Liver (tissue), 9 donors: ENCODE measurements around the gene PFDN6. TPM values are rescaled to one million over a fixed set of nuclear protein-coding genes. Genes with fewer than 3 reads are reported as not detected.

Experiments
- DNase-seq: peaks from one replicate; pipeline ENCODE4 v3.0.0-alpha.2; 2017; ENCODE audit warnings: low spot score
- H3K27ac ChIP-seq, 2 donors: one replicate each; pipeline ENCODE4 v1.7.0; 2013; ENCODE audit warnings: inconsistent platforms in 2 of 2, low read length in 2 of 2, control low read depth in 1 of 2, low read depth in 1 of 2, mild to moderate bottlenecking in 1 of 2
- H3K27me3 ChIP-seq, 4 donors: one replicate each; pipeline versions ENCODE4 v1.6.1 to v1.7.0; 2013; ENCODE audit warnings: low read length in 3 of 4, inconsistent platforms in 1 of 4, mild to moderate bottlenecking in 1 of 4, moderate library complexity in 1 of 4; ENCODE audit not compliant: control insufficient read depth in 4 of 4, insufficient read depth in 4 of 4
- H3K36me3 ChIP-seq, 4 donors: one replicate each; pipeline versions ENCODE4 v1.6.1 to v1.7.0; 2013; ENCODE audit warnings: low read length in 3 of 4, mild to moderate bottlenecking in 3 of 4, low read depth in 1 of 4, moderate library complexity in 1 of 4; ENCODE audit not compliant: control insufficient read depth in 4 of 4, insufficient read depth in 3 of 4
- H3K4me1 ChIP-seq, 4 donors: one replicate each; pipeline versions ENCODE4 v1.6.1 to v1.7.0; 2013; ENCODE audit warnings: low read length in 3 of 4, mild to moderate bottlenecking in 3 of 4, moderate library complexity in 1 of 4; ENCODE audit not compliant: control insufficient read depth in 4 of 4, insufficient read depth in 4 of 4
- H3K4me3 ChIP-seq, 3 donors: one replicate each; pipeline versions ENCODE4 v1.6.1 to v1.7.0; 2013; ENCODE audit warnings: low read length in 3 of 3, control low read depth in 1 of 3, low read depth in 1 of 3, mild to moderate bottlenecking in 1 of 3
- H3K9ac ChIP-seq, 2 donors: one replicate each; pipeline ENCODE4 v1.7.0; 2013; ENCODE audit warnings: low read length in 2 of 2, mild to moderate bottlenecking in 2 of 2, moderate library complexity in 2 of 2, control low read depth in 1 of 2, low read depth in 1 of 2
- H3K9me3 ChIP-seq, 4 donors: one replicate each; pipeline versions ENCODE4 v1.6.1 to v1.7.0; 2013; ENCODE audit warnings: low read length in 3 of 4; ENCODE audit not compliant: control insufficient read depth in 4 of 4
- EGR1 ChIP-seq, 2 donors: IDR thresholded peaks; 2 replicates each; pipeline ENCODE4 v1.6.1; 2016 to 2018; ENCODE audit warnings: antibody characterized with exemption in 2 of 2, low read depth in 2 of 2
- FOXA1 ChIP-seq: IDR thresholded peaks from 2 replicates; pipeline ENCODE4 v1.6.1; 2016; ENCODE audit warnings: antibody characterized with exemption
- FOXA2 ChIP-seq: IDR thresholded peaks from 2 replicates; pipeline ENCODE4 v1.6.1; 2016; ENCODE audit warnings: antibody characterized with exemption
- GABPA ChIP-seq, 2 donors: IDR thresholded peaks in 1 of 2; conservative IDR thresholded peaks in 1 of 2; 2 replicates each; pipeline ENCODE4 v1.6.1; 2016; ENCODE audit warnings: antibody characterized with exemption in 2 of 2, mild to moderate bottlenecking in 1 of 2, moderate library complexity in 1 of 2
- HNF4A ChIP-seq, 2 donors: conservative IDR thresholded peaks; 2 replicates each; pipeline ENCODE4 v1.6.1; 2016; ENCODE audit warnings: antibody characterized with exemption in 2 of 2, mild to moderate bottlenecking in 2 of 2
- HNF4G ChIP-seq: IDR thresholded peaks from 2 replicates; pipeline ENCODE4 v1.6.1; 2016; ENCODE audit warnings: antibody characterized with exemption
- JUND ChIP-seq, 2 donors: IDR thresholded peaks; 2 replicates each; pipeline ENCODE4 v1.6.1; 2016; ENCODE audit warnings: antibody characterized with exemption in 2 of 2
- NR2F2 ChIP-seq: IDR thresholded peaks from 2 replicates; pipeline ENCODE4 v1.6.1; 2016; ENCODE audit warnings: antibody characterized with exemption
- RAD21 ChIP-seq, 2 donors: IDR thresholded peaks; 2 replicates each; pipeline ENCODE4 v1.6.1; 2016; ENCODE audit warnings: antibody characterized with exemption in 2 of 2, mild to moderate bottlenecking in 2 of 2
- RXRA ChIP-seq, 2 donors: IDR thresholded peaks; 2 replicates each; pipeline ENCODE4 v1.6.1; 2017 to 2018; ENCODE audit warnings: antibody characterized with exemption in 2 of 2, mild to moderate bottlenecking in 1 of 2
- SP1 ChIP-seq: IDR thresholded peaks from 2 replicates; pipeline ENCODE4 v1.6.1; 2018; ENCODE audit warnings: antibody characterized with exemption, mild to moderate bottlenecking
- TAF1 ChIP-seq: conservative IDR thresholded peaks from 2 replicates; pipeline ENCODE4 v1.6.1; 2016; ENCODE audit warnings: antibody characterized with exemption, mild to moderate bottlenecking
- YY1 ChIP-seq: IDR thresholded peaks from 2 replicates; pipeline ENCODE4 v1.6.1; 2016; ENCODE audit warnings: antibody characterized with exemption, mild to moderate bottlenecking
- WGBS: extraction: QIAGEN DNeasy Blood & Tissue Kit; methylation state at CpG from one replicate; pipeline ENCODE4 v1.1.7; 2013; 5-methylcytosine and 5-hydroxymethylcytosine counted together
- polyA plus RNA-seq, 2 donors: library from polyadenylated mRNA; stranded (reverse) in 1 of 2; unstranded in 1 of 2; fragments of 200-250 nt in 1 of 2; fragments of >200 nt in 1 of 2; fragmentation: Nextera tagmentation in 1 of 2; extraction: Ambion mirVana in 1 of 2; gene quantifications; one replicate each; pipeline versions ENCODE4 v1.2.1 to v1.2.3, GENCODE V29; 2013 to 2015
- total RNA-seq, 2 donors: library from RNA; depleted of rRNA; stranded (reverse); fragments of >200 nt; gene quantifications; one replicate each; pipeline ENCODE4 v1.2.3, GENCODE V29; 2014
- TF ChIP-seq, protein P1 (sequence below): fragments of 150-350 bp; IDR thresholded peaks from 2 replicates; pipeline ENCODE4 v1.5.1; 2017; ENCODE audit warnings: improper control_type of control experiment, low read depth, low read length; ENCODE audit not compliant: missing input control
- TF ChIP-seq, protein P2 (sequence below): IDR thresholded peaks from 2 replicates; pipeline ENCODE4 v1.6.1; 2016; ENCODE audit warnings: antibody characterized with exemption
- TF ChIP-seq, protein P3 (sequence below): IDR thresholded peaks from 2 replicates; pipeline ENCODE4 v1.6.1; 2016; ENCODE audit warnings: antibody characterized with exemption
- TF ChIP-seq, protein P4 (sequence below): IDR thresholded peaks from 2 replicates; pipeline ENCODE4 v1.6.1; 2016; ENCODE audit warnings: antibody characterized with exemption
- TF ChIP-seq, protein P5 (sequence below): IDR thresholded peaks from 2 replicates; pipeline ENCODE4 v1.6.1; 2016; ENCODE audit warnings: antibody characterized with exemption, mild to moderate bottlenecking
- donor health status: healthy.
- donor health status: healthy.
- donor health status: healthy.
- donor health status: healthy.
- donor health status: healthy.

PFDN6 gene
- total and polyA plus RNA-seq, 4 donors: 6.5 to 60.1 (median 17.4) TPM

DNA sequence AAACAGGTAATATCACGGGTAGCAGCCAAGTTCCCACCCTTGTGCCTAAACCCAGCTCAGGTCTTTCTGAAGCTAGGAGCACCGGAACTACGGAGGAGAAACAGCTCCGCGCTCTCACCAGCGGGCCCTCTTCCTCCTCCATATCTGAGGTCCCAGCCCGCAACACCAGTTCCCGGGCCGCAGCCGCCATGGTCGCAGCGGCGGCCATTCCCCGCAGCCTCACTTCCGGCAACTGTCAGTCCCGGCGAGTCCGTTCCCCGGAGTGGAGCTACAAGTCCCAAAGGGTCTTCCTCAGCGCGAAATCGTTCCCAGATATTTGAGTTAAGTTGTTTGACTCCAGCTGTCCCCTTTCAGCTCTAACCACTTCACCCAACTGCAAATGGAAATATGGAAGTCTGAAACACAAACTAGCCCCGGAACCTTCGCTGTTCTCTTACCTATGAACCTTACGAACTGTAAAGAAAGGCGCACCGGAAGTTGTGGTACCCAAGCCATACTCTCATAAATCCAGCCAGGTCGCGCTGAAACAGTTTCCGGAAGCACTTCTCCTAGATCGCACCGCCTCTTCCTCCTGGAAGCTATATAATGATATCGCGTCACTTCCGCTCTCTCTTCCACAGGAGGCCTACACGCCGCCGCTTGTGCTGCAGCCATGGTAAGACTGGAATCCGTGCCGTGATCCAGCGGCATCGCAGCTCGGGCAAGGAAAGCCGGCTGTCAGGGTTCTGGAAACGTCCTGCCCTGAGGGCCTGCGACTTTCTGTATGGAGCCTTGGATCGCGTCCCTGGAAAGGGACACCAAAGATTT is 17.7 kb upstream of the PFDN6 start, which contains the start of the genes RPS18 and VPS52:
Gene RPS18 (plus strand): TSS at position 608 of the 807 bp plus-strand sequence. CDS start 45 bp downstream, at position 653.
Gene VPS52 (minus strand): TSS at position 409 of the 807 bp plus-strand sequence. CDS start 201 bp downstream, at position 208.
- peak; percentile 90 for DNase-seq
- TF ChIP-seq GABPA (IDR thresholded peaks at IDR 0.05 in 1 of 2, conservative IDR thresholded peaks at IDR 0.05 in 1 of 2) (peak; percentile 99 to 100), FOXA1 (peak; percentile 25), EGR1 (IDR thresholded peaks at IDR 0.05; ENCODE audit: low read depth in 2 of 2) (peak; percentile 57 to 70), JUND (IDR thresholded peaks at IDR 0.05) (no peak), NR2F2 (peak; percentile 68), RXRA (IDR thresholded peaks at IDR 0.05) (peak in 1 of 2 donors; percentile 45), YY1 (peak; percentile 99), FOXA2 (peak; percentile 18), TAF1 (peak; percentile 87), HNF4A (conservative IDR thresholded peaks at IDR 0.05) (no peak), HNF4G (no peak), RAD21 (IDR thresholded peaks at IDR 0.05) (peak in 1 of 2 donors; percentile 23), SP1 (peak; percentile 53)
- TF ChIP-seq, protein P1, sequence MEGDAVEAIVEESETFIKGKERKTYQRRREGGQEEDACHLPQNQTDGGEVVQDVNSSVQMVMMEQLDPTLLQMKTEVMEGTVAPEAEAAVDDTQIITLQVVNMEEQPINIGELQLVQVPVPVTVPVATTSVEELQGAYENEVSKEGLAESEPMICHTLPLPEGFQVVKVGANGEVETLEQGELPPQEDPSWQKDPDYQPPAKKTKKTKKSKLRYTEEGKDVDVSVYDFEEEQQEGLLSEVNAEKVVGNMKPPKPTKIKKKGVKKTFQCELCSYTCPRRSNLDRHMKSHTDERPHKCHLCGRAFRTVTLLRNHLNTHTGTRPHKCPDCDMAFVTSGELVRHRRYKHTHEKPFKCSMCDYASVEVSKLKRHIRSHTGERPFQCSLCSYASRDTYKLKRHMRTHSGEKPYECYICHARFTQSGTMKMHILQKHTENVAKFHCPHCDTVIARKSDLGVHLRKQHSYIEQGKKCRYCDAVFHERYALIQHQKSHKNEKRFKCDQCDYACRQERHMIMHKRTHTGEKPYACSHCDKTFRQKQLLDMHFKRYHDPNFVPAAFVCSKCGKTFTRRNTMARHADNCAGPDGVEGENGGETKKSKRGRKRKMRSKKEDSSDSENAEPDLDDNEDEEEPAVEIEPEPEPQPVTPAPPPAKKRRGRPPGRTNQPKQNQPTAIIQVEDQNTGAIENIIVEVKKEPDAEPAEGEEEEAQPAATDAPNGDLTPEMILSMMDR: no peak
- TF ChIP-seq, protein P2, sequence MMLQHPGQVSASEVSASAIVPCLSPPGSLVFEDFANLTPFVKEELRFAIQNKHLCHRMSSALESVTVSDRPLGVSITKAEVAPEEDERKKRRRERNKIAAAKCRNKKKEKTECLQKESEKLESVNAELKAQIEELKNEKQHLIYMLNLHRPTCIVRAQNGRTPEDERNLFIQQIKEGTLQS: no peak
- TF ChIP-seq, protein P3, sequence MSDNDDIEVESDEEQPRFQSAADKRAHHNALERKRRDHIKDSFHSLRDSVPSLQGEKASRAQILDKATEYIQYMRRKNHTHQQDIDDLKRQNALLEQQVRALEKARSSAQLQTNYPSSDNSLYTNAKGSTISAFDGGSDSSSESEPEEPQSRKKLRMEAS: peak; percentile 87
- TF ChIP-seq, protein P4, sequence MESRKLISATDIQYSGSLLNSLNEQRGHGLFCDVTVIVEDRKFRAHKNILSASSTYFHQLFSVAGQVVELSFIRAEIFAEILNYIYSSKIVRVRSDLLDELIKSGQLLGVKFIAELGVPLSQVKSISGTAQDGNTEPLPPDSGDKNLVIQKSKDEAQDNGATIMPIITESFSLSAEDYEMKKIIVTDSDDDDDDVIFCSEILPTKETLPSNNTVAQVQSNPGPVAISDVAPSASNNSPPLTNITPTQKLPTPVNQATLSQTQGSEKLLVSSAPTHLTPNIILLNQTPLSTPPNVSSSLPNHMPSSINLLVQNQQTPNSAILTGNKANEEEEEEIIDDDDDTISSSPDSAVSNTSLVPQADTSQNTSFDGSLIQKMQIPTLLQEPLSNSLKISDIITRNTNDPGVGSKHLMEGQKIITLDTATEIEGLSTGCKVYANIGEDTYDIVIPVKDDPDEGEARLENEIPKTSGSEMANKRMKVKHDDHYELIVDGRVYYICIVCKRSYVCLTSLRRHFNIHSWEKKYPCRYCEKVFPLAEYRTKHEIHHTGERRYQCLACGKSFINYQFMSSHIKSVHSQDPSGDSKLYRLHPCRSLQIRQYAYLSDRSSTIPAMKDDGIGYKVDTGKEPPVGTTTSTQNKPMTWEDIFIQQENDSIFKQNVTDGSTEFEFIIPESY: peak; percentile 51
- TF ChIP-seq, protein P5, sequence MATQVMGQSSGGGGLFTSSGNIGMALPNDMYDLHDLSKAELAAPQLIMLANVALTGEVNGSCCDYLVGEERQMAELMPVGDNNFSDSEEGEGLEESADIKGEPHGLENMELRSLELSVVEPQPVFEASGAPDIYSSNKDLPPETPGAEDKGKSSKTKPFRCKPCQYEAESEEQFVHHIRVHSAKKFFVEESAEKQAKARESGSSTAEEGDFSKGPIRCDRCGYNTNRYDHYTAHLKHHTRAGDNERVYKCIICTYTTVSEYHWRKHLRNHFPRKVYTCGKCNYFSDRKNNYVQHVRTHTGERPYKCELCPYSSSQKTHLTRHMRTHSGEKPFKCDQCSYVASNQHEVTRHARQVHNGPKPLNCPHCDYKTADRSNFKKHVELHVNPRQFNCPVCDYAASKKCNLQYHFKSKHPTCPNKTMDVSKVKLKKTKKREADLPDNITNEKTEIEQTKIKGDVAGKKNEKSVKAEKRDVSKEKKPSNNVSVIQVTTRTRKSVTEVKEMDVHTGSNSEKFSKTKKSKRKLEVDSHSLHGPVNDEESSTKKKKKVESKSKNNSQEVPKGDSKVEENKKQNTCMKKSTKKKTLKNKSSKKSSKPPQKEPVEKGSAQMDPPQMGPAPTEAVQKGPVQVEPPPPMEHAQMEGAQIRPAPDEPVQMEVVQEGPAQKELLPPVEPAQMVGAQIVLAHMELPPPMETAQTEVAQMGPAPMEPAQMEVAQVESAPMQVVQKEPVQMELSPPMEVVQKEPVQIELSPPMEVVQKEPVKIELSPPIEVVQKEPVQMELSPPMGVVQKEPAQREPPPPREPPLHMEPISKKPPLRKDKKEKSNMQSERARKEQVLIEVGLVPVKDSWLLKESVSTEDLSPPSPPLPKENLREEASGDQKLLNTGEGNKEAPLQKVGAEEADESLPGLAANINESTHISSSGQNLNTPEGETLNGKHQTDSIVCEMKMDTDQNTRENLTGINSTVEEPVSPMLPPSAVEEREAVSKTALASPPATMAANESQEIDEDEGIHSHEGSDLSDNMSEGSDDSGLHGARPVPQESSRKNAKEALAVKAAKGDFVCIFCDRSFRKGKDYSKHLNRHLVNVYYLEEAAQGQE: peak; percentile 92
- H3K9me3 ChIP-seq: no peaks in the 10 kb centered on the region
- peaks cover 9 to 47% (median 40%) of the 10 kb centered on the region in 4 donors for H3K4me1 ChIP-seq
- peaks cover 3 to 51% (median 33%) of the 10 kb centered on the region in 4 donors for H3K36me3 ChIP-seq
- no peaks in the 10 kb centered on the region for H3K27me3 ChIP-seq
- WGBS: under 1% methylated on average over 48 of the region's 48 CpGs
- H3K4me3 ChIP-seq: peak within 1 kb of the TSS; percentile 64 to 97 (median 96)
- H3K27ac ChIP-seq: peak within 1 kb of the TSS; percentile 83 to 87
- peak within 1 kb of the TSS; percentile 97 to 98 for H3K9ac ChIP-seq
